ENCODE measurements around the gene DNAJC19.

DNA sequence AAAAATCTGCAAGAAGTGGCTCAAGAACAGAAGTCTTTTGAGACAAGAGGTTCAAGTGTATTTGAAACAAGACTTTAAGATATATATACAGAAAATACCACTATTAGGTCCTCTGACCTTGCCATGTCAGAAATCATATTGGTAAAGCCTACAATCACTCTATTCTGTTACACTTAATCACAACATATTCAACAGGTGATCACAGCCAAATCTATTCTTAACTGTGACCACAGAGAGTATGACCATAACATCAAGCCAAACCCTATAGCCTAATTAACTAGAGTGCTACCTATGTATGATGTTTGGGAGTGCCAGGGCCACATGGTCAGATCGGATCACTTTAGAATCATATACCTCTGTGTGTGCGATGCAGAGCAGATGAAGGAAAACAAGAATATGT is 2.2 kb downstream of the DNAJC19 start:
- TF ChIP-seq, protein P1, sequence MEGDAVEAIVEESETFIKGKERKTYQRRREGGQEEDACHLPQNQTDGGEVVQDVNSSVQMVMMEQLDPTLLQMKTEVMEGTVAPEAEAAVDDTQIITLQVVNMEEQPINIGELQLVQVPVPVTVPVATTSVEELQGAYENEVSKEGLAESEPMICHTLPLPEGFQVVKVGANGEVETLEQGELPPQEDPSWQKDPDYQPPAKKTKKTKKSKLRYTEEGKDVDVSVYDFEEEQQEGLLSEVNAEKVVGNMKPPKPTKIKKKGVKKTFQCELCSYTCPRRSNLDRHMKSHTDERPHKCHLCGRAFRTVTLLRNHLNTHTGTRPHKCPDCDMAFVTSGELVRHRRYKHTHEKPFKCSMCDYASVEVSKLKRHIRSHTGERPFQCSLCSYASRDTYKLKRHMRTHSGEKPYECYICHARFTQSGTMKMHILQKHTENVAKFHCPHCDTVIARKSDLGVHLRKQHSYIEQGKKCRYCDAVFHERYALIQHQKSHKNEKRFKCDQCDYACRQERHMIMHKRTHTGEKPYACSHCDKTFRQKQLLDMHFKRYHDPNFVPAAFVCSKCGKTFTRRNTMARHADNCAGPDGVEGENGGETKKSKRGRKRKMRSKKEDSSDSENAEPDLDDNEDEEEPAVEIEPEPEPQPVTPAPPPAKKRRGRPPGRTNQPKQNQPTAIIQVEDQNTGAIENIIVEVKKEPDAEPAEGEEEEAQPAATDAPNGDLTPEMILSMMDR (IDR thresholded peaks at IDR 0.05; ENCODE audit: insufficient read depth, low read length, poor library complexity, severe bottlenecking) = no peak
- no peak for TF ChIP-seq EZH2phosphoT487 (conservative IDR thresholded peaks at IDR 0.05; ENCODE audit: low read length)

Data from SU-DHL-6 (cell line).